GM12878 (cell line): ENCODE data around the gene GNAQ. TPM values are rescaled to one million over a fixed set of nuclear protein-coding genes. Genes with fewer than 3 reads are reported as not detected.

Experiments
- ATAC-seq: fragments of 200-7000 bp; cut with Tn5 transposase; 3 replicates; pipeline ENCODE4 v1.9.1; 2020; ENCODE audit warnings: mild to moderate bottlenecking, moderate library complexity
- BruUV-seq: library from RNA; stranded (reverse); fragments of 400-500 nt; replicated peaks from 2 replicates; lab custom pipeline; 2021; lab: Mats Ljungman, UMichigan
- CTCF ChIA-PET: fragments of 300-600 bp; sonication (Branson Sonifier 250); formaldehyde crosslinking; extraction: SDS; loops from one replicate; lab custom pipeline; 2021; ENCODE audit warnings: inconsistent platforms; lab: Yijun Ruan, JAX
- POLR2A ChIA-PET: fragments of 350-600 bp; formaldehyde crosslinking; extraction: SDS; loops from one replicate; lab custom pipeline; 2021; ENCODE audit warnings: inconsistent platforms; lab: Charles Lee
- RAD21 ChIA-PET: fragments of 300-600 bp; sonication (Branson Sonifier 250); formaldehyde crosslinking; loops from one replicate; lab custom pipeline; 2023; ENCODE audit warnings: antibody characterized with exemption; ENCODE audit not compliant: unreplicated experiment; lab: Charles Lee
- SMC1A ChIA-PET: fragments of 300-600 bp; sonication (Branson Sonifier 250); formaldehyde crosslinking; loops from one replicate; lab custom pipeline; 2023; ENCODE audit not compliant: unreplicated experiment, uncharacterized antibody; lab: Charles Lee
- DNase-seq: peaks from one replicate; pipeline ENCODE4 v3.0.0-alpha.2; 2011; ENCODE audit warnings: low read depth, low spot score
- FAIRE-seq: peaks from 3 replicates; lab custom pipeline; 2011; peaks lifted over from hg19 to GRCh38; lab: Jason Lieb, UNC
- H2AFZ ChIP-seq: 2 replicates; pipeline ENCODE4 v1.6.0; 2011; ENCODE audit warnings: low read depth, low read length, control low read depth; ENCODE audit not compliant: control insufficient read depth
- H3K27ac ChIP-seq: 2 replicates; pipeline ENCODE4 v1.5.1; 2011; ENCODE audit warnings: control low read depth; ENCODE audit not compliant: control insufficient read depth, insufficient read depth
- H3K27me3 ChIP-seq, 2 experiments: replicated peaks in 1 of 2; 2 replicates each; pipeline versions ENCODE4 v1.6.0 to v1.6.1; 2011; ENCODE audit warnings: low read length in 1 of 2; ENCODE audit not compliant: control insufficient read depth in 2 of 2, insufficient read depth in 2 of 2
- H3K36me3 ChIP-seq, 2 experiments: 2 replicates each; pipeline ENCODE4 v1.5.1; 2011; ENCODE audit warnings: low read length in 1 of 2; ENCODE audit not compliant: control insufficient read depth in 2 of 2, insufficient read depth in 2 of 2
- H3K4me1 ChIP-seq: 2 replicates; pipeline ENCODE4 v1.6.1; 2011; ENCODE audit warnings: mild to moderate bottlenecking, low read length, moderate library complexity, mixed read lengths; ENCODE audit not compliant: control insufficient read depth, insufficient read depth
- H3K4me2 ChIP-seq: 2 replicates; pipeline ENCODE4 v1.6.0; 2011; ENCODE audit warnings: control low read depth; ENCODE audit not compliant: control insufficient read depth, insufficient read depth
- H3K4me3 ChIP-seq: fragments of 200-600 bp; sonication (generic); 2 replicates; pipeline ENCODE4 v1.5.1; 2016
- H3K79me2 ChIP-seq: 2 replicates; pipeline ENCODE4 v1.6.0; 2011; ENCODE audit warnings: low read length; ENCODE audit not compliant: control insufficient read depth, insufficient read depth
- H3K9ac ChIP-seq: 2 replicates; pipeline ENCODE4 v1.8.0; 2011; ENCODE audit warnings: low read length, control low read depth, mixed read lengths; ENCODE audit not compliant: control insufficient read depth, insufficient read depth
- H3K9me3 ChIP-seq: replicated peaks from 3 replicates; pipeline ENCODE4 v1.5.1; 2011; ENCODE audit warnings: mild to moderate bottlenecking, low read length; ENCODE audit not compliant: control insufficient read depth, insufficient read depth
- H4K20me1 ChIP-seq: 2 replicates; pipeline ENCODE4 v1.6.0; 2011; ENCODE audit not compliant: control insufficient read depth, insufficient read depth
- BCL3 ChIP-seq: IDR thresholded peaks from 2 replicates; pipeline ENCODE4 v1.6.1; 2011; ENCODE audit warnings: borderline replicate concordance, low read depth, mild to moderate bottlenecking, moderate library complexity, low read length; ENCODE audit not compliant: insufficient read depth, poor library complexity, severe bottlenecking
- CBX5 ChIP-seq: sonication (generic); IDR thresholded peaks from 2 replicates; pipeline ENCODE4 v1.6.1; 2016; ENCODE audit warnings: low read depth, moderate library complexity, mild to moderate bottlenecking, inconsistent platforms
- CHD1 ChIP-seq: IDR thresholded peaks from 2 replicates; pipeline ENCODE4 v1.6.1; 2012; ENCODE audit warnings: low read depth, low read length, improper control_type of control experiment
- E2F8 ChIP-seq: fragments of 450-650 bp; IDR thresholded peaks from 2 replicates; pipeline ENCODE4 v1.6.1; 2018; ENCODE audit warnings: mild to moderate bottlenecking, low read depth, moderate library complexity; ENCODE audit not compliant: partially characterized antibody
- FOS ChIP-seq: IDR thresholded peaks from 3 replicates; pipeline ENCODE4 v1.6.1; 2011; ENCODE audit warnings: borderline replicate concordance; ENCODE audit not compliant: insufficient read length; ENCODE audit errors: extremely low read depth
- MAX ChIP-seq: IDR thresholded peaks from 2 replicates; pipeline ENCODE4 v1.6.1; 2012; ENCODE audit warnings: low read depth, low read length, improper control_type of control experiment
- MXI1 ChIP-seq: fragments of 150-350 bp; IDR thresholded peaks from 2 replicates; pipeline ENCODE4 v1.6.1; 2011; ENCODE audit warnings: low read depth, mild to moderate bottlenecking, inconsistent platforms, low read length, improper control_type of control experiment
- NFXL1 ChIP-seq: fragments of 450-650 bp; IDR thresholded peaks from 2 replicates; pipeline ENCODE4 v1.6.1; 2017; ENCODE audit warnings: antibody characterized with exemption, mild to moderate bottlenecking, borderline replicate concordance
- NR2C2 ChIP-seq: IDR thresholded peaks from 2 replicates; pipeline ENCODE4 v1.6.1; 2011; ENCODE audit warnings: borderline replicate concordance, low read depth; ENCODE audit not compliant: control insufficient read depth, insufficient read length
- PBX3 ChIP-seq: IDR thresholded peaks from 2 replicates; pipeline ENCODE4 v1.6.1; 2011; ENCODE audit warnings: mild to moderate bottlenecking, low read depth, low read length, moderate library complexity; ENCODE audit not compliant: insufficient replicate concordance
- SREBF2 ChIP-seq: IDR thresholded peaks from 2 replicates; pipeline ENCODE4 v1.6.1; 2012; ENCODE audit warnings: mild to moderate bottlenecking, low read length
- TBL1XR1 ChIP-seq: IDR thresholded peaks from 2 replicates; pipeline ENCODE4 v1.6.1; 2012; ENCODE audit warnings: low read depth, low read length, improper control_type of control experiment
- WRNIP1 ChIP-seq: IDR thresholded peaks from 2 replicates; pipeline ENCODE4 v1.6.1; 2011; ENCODE audit warnings: low read depth, low read length, improper control_type of control experiment, borderline replicate concordance
- WGBS: methylation state at CpG from one replicate; pipeline ENCODE4 v1.1.6; 2016; ENCODE audit warnings: low lambda C conversion rate; ENCODE audit not compliant: insufficient replicate concordance, insufficient coverage; ENCODE audit errors: missing lambda C conversion rate; 5-methylcytosine and 5-hydroxymethylcytosine counted together
- in situ Hi-C: fragments of 300-500 bp; cut with MboI; formaldehyde crosslinking; loops from 9 replicates; pipeline ENCODE4 v1.14.3; 2018; ENCODE audit warnings: mixed read lengths
- intact Hi-C: fragments of 100-400 bp; cut with micrococcal nuclease; formaldehyde crosslinking; loops from one replicate; pipeline ENCODE4 v1.14.2; 2022; ENCODE audit not compliant: unreplicated experiment
- polyA plus RNA-seq, 11 experiments: library from polyadenylated mRNA; depleted of rRNA in 4 of 11; unstranded in 6 of 11; stranded (reverse) in 5 of 11; fragments of >200 nt; fragmentation: Nextera tagmentation in 4 of 11; fragmentation: Illumina TruSeq in 1 of 11; extraction: Ambion mirVana in 4 of 11; extraction: Trizol in 1 of 11; gene quantifications; 1 replicate in 1 of 11; 2 replicates in 10 of 11; pipeline versions ENCODE4 v1.2.1 to v1.2.3, GENCODE V29; 2011 to 2016; ENCODE audit warnings: inconsistent platforms in 2 of 11, missing spikeins in 2 of 11, low read depth in 1 of 11
- total RNA-seq, 4 experiments: library from RNA; depleted of rRNA in 3 of 4; stranded (reverse); fragments of >200 nt in 3 of 4; fragmentation: Illumina TruSeq in 1 of 4; extraction: Trizol in 1 of 4; gene quantifications; 2 replicates each; pipeline versions ENCODE4 v1.2.1 to v1.2.3, GENCODE V29; 2013 to 2021
- TF ChIP-seq, protein P1 (sequence below): fragments of 450-650 bp; IDR thresholded peaks from 2 replicates; pipeline ENCODE4 v1.6.1; 2017; ENCODE audit warnings: borderline replicate concordance

The GNAQ gene
- total and polyA plus RNA-seq, 10 of the 15 experiments (the other 5 are each of a cell fraction or from before 2014, with no cell fraction given), result 0.15 to 47.2 (median 0.49) TPM

DNA sequence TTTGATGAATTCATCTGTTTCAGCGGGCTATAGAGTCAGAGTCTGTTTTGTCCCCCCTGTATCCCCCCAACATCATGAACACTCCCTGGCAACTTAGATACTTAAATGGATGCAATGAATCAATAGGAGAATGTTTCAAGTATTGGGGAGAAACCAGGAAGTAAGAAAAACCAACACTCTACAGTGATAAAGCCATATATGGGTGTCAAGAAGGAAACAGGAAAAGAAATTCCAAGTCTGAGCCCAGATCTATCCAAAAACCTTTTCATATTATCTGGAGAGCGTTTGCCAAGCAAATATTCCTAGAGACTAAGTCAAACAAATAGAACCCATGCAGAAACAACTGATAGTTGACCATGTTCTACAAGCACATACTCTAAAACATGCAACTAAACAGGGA, 2.3 kb upstream of the GNAQ start:
- no peak for TF ChIP-seq NR2C2
- TF ChIP-seq BCL3, result no peak
- TF ChIP-seq FOS, result no peak
- TF ChIP-seq PBX3, result no peak
- no peak for TF ChIP-seq NFXL1
- no peak for TF ChIP-seq WRNIP1
- no peak for TF ChIP-seq SREBF2
- no peak for TF ChIP-seq MAX
- TF ChIP-seq E2F8, result no peak
- no peak for TF ChIP-seq CBX5
- no peak for TF ChIP-seq CHD1
- TF ChIP-seq, protein P1, sequence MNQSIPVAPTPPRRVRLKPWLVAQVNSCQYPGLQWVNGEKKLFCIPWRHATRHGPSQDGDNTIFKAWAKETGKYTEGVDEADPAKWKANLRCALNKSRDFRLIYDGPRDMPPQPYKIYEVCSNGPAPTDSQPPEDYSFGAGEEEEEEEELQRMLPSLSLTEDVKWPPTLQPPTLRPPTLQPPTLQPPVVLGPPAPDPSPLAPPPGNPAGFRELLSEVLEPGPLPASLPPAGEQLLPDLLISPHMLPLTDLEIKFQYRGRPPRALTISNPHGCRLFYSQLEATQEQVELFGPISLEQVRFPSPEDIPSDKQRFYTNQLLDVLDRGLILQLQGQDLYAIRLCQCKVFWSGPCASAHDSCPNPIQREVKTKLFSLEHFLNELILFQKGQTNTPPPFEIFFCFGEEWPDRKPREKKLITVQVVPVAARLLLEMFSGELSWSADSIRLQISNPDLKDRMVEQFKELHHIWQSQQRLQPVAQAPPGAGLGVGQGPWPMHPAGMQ, result no peak
- no peak for TF ChIP-seq MXI1
- no peak for TF ChIP-seq TBL1XR1
- no peak overlapping the region for H2AFZ ChIP-seq
- SMC1A ChIA-PET, result interaction anchor here (0.8 to 7.9 kb wide), 19 partner anchors 10 to 577 kb away, joined by 3 to 145 read pairs (median 8); no protein-coding TSS in a partner anchor
- H3K27me3 ChIP-seq, result peaks cover 8 to 17% of the 10 kb centered on the region in 2 experiments
- no TSS peak for BruUV-seq
- RAD21 ChIA-PET, result interaction anchor here (1.0 to 7.3 kb wide), 12 partner anchors 12 to 282 kb away, joined by 3 to 123 read pairs (median 6); no protein-coding TSS in a partner anchor
- H3K4me3 ChIP-seq, result no peak overlapping the region
- H3K27ac ChIP-seq, result no peak overlapping the region
- 30% methylated on average over 2 of the region's 2 CpGs for WGBS
- H3K9me3 ChIP-seq, result no peaks in the 10 kb centered on the region
- FAIRE-seq (no peak), ATAC-seq (no peak), DNase-seq (no peak)
- POLR2A ChIA-PET, result interaction anchor here (2.3 kb wide), 1 partner anchor 57 kb away, joined by 11 read pairs; no protein-coding TSS in a partner anchor
- H3K36me3 ChIP-seq, result no peaks in the 10 kb centered on the region
- CTCF ChIA-PET, result interaction anchor here (0.8 to 4.8 kb wide), 14 partner anchors 8 to 577 kb away, joined by 3 to 153 read pairs (median 14); no protein-coding TSS in a partner anchor
- H3K4me1 ChIP-seq, result no peaks in the 10 kb centered on the region
- H3K9ac ChIP-seq, result no peak overlapping the region
- H3K79me2 ChIP-seq, result no peaks in the 10 kb centered on the region
- no peaks in the 10 kb centered on the region for H4K20me1 ChIP-seq
- H3K4me2 ChIP-seq, result no peak overlapping the region
- intact Hi-C loops, result loop anchor here (10.0 kb wide), 2 partner anchors 279 to 579 kb away; no protein-coding TSS in a partner anchor
- in situ Hi-C loops, result no loop called here
